H1 (cell line): ENCODE measurements around the gene CAPN10. TPM values are rescaled to one million over a fixed set of nuclear protein-coding genes. Genes with fewer than 3 reads are reported as not detected.
A peak's percentile ranks its signal among the peaks of the same experiment; 100 is the strongest.

Source experiments
- CTCF ChIA-PET: fragments of 300-600 bp; sonication (Branson Sonifier 250); formaldehyde crosslinking; loops from one replicate; lab custom pipeline; 2021; ENCODE audit not compliant: partially characterized antibody; lab: Charles Lee
- POLR2A ChIA-PET: fragments of 300-600 bp; sonication (Branson Sonifier 250); formaldehyde crosslinking; loops from one replicate; lab custom pipeline; 2021; ENCODE audit warnings: inconsistent platforms; ENCODE audit not compliant: partially characterized antibody; lab: Charles Lee
- DNase-seq, 2 experiments: peaks; one replicate each; pipeline versions ENCODE4 v3.0.0 to v3.0.0-alpha.2; 2010 to 2022; ENCODE audit warnings: low spot score in 2 of 2, low read depth in 1 of 2, mixed read lengths in 1 of 2
- FAIRE-seq: peaks from 2 replicates; lab custom pipeline; 2011; peaks lifted over from hg19 to GRCh38; lab: Jason Lieb, UNC
- H2AFZ ChIP-seq: 2 replicates; pipeline ENCODE4 v1.8.1; 2012; ENCODE audit warnings: low read length, inconsistent platforms
- H2AK5ac ChIP-seq: 2 replicates; pipeline ENCODE4 v1.6.1; 2013; ENCODE audit warnings: low read depth, low read length
- H2BK120ac ChIP-seq: replicated peaks from 2 replicates; pipeline ENCODE3; 2013; ENCODE audit warnings: low read depth, low read length, inconsistent platforms
- H2BK12ac ChIP-seq: 2 replicates; pipeline ENCODE4 v1.6.1; 2013; ENCODE audit warnings: low read depth, low read length
- H2BK15ac ChIP-seq: 2 replicates; pipeline ENCODE4 v1.6.1; 2013; ENCODE audit warnings: low read length
- H2BK20ac ChIP-seq: 2 replicates; pipeline ENCODE4 v1.6.1; 2013; ENCODE audit warnings: low read length
- H2BK5ac ChIP-seq: 2 replicates; pipeline ENCODE4 v1.6.1; 2013; ENCODE audit warnings: low read depth, low read length
- H3K14ac ChIP-seq: 2 replicates; pipeline ENCODE4 v1.6.1; 2013; ENCODE audit warnings: inconsistent platforms; ENCODE audit not compliant: insufficient read length
- H3K18ac ChIP-seq: 2 replicates; pipeline ENCODE4 v1.6.1; 2013; ENCODE audit warnings: low read length; ENCODE audit errors: extremely low read depth
- H3K23ac ChIP-seq: 2 replicates; pipeline ENCODE4 v1.6.1; 2013; ENCODE audit warnings: inconsistent platforms; ENCODE audit not compliant: insufficient read length
- H3K23me2 ChIP-seq: 2 replicates; pipeline ENCODE4 v1.6.1; 2013; ENCODE audit warnings: low read depth, low read length
- H3K27ac ChIP-seq: 2 replicates; pipeline ENCODE4 v1.6.1; 2011; ENCODE audit warnings: low read depth, low read length, inconsistent platforms
- H3K27me3 ChIP-seq, 4 experiments: replicated peaks in 1 of 4; 1 replicate in 1 of 4; 2 replicates in 3 of 4; pipeline versions ENCODE4 v1.6.1 to v1.8.1; 2011 to 2013; ENCODE audit warnings: low read length in 3 of 4, mild to moderate bottlenecking in 3 of 4, inconsistent platforms in 2 of 4, mixed read lengths in 2 of 4, moderate library complexity in 1 of 4; ENCODE audit not compliant: control insufficient read depth in 3 of 4, insufficient read depth in 3 of 4; ENCODE audit errors: extremely low read depth in 1 of 4
- H3K36me3 ChIP-seq, 4 experiments: 2 replicates each; pipeline versions ENCODE4 v1.6.1 to v1.8.1; 2011 to 2013; ENCODE audit warnings: mild to moderate bottlenecking in 4 of 4, low read length in 3 of 4, moderate library complexity in 2 of 4, control low read depth in 1 of 4, inconsistent platforms in 1 of 4; ENCODE audit not compliant: insufficient read depth in 4 of 4, control insufficient read depth in 2 of 4
- H3K4ac ChIP-seq: replicated peaks from 2 replicates; pipeline ENCODE3; 2013; ENCODE audit warnings: low read length, low read depth, mixed read lengths, inconsistent platforms; ENCODE audit not compliant: insufficient read length
- H3K4me1 ChIP-seq, 4 experiments: replicated peaks in 1 of 4; 1 replicate in 1 of 4; 2 replicates in 3 of 4; pipeline versions ENCODE4 v1.6.1 to v1.8.1; 2011 to 2013; ENCODE audit warnings: low read length in 3 of 4, inconsistent platforms in 2 of 4, mixed read lengths in 1 of 4; ENCODE audit not compliant: insufficient read depth in 4 of 4, control insufficient read depth in 3 of 4
- H3K4me2 ChIP-seq, 2 experiments: 2 replicates each; pipeline versions ENCODE4 v1.6.1 to v1.8.1; 2011 to 2013; ENCODE audit warnings: low read depth in 2 of 2, low read length in 2 of 2, control low read depth in 1 of 2, inconsistent platforms in 1 of 2, mild to moderate bottlenecking in 1 of 2; ENCODE audit not compliant: insufficient read depth in 1 of 2
- H3K4me3 ChIP-seq, 4 experiments: fragments of 200-600, 300-600 bp in 1 of 4; sonication (generic), shearing (Covaris generic), sonication (Bioruptor Twin) in 1 of 4; 2 replicates each; pipeline versions ENCODE4 v1.5.1 to v1.8.1; 2011 to 2016; ENCODE audit warnings: low read length in 4 of 4, low read depth in 3 of 4, control low read depth in 2 of 4, inconsistent platforms in 2 of 4, mild to moderate bottlenecking in 2 of 4, mixed read lengths in 1 of 4, moderate library complexity in 1 of 4; ENCODE audit not compliant: insufficient read depth in 2 of 4; ENCODE audit errors: extremely low read depth in 1 of 4
- H3K56ac ChIP-seq: replicated peaks from 2 replicates; pipeline ENCODE3; 2013; ENCODE audit warnings: low read depth, mild to moderate bottlenecking, mixed read lengths, low read length, inconsistent platforms; ENCODE audit not compliant: insufficient read length
- H3K79me1 ChIP-seq: 2 replicates; pipeline ENCODE4 v1.6.1; 2013; ENCODE audit warnings: low read depth, low read length, control low read depth
- H3K79me2 ChIP-seq, 2 experiments: 2 replicates each; pipeline versions ENCODE4 v1.6.1 to v1.8.1; 2012 to 2013; ENCODE audit warnings: low read length in 2 of 2, mild to moderate bottlenecking in 2 of 2, inconsistent platforms in 1 of 2; ENCODE audit not compliant: insufficient read depth in 2 of 2, control insufficient read depth in 1 of 2
- H3K9ac ChIP-seq, 4 experiments: replicated peaks in 1 of 4; 1 replicate in 1 of 4; 2 replicates in 3 of 4; pipeline versions ENCODE4 v1.6.1 to v1.8.1; 2011 to 2013; ENCODE audit warnings: low read depth in 3 of 4, low read length in 3 of 4, control low read depth in 2 of 4, mild to moderate bottlenecking in 2 of 4, moderate library complexity in 2 of 4, inconsistent platforms in 1 of 4; ENCODE audit errors: extremely low read depth in 1 of 4
- H3K9me3 ChIP-seq, 2 experiments: 2 replicates each; pipeline versions ENCODE4 v1.6.1 to v1.8.1; 2012 to 2013; ENCODE audit warnings: mild to moderate bottlenecking in 2 of 2, moderate library complexity in 2 of 2, control low read depth in 1 of 2, inconsistent platforms in 1 of 2, low read depth in 1 of 2, low read length in 1 of 2, mixed read lengths in 1 of 2; ENCODE audit not compliant: insufficient read depth in 2 of 2
- H4K20me1 ChIP-seq, 2 experiments: replicated peaks in 1 of 2; 2 replicates each; pipeline versions ENCODE3 to v1.8.1; 2011 to 2013; ENCODE audit warnings: inconsistent platforms in 2 of 2, low read length in 2 of 2, mild to moderate bottlenecking in 1 of 2; ENCODE audit not compliant: insufficient read depth in 2 of 2, control insufficient read depth in 1 of 2
- H4K5ac ChIP-seq: 2 replicates; pipeline ENCODE4 v1.6.1; 2013; ENCODE audit warnings: low read length, low read depth, mixed read lengths, inconsistent platforms; ENCODE audit not compliant: insufficient read length
- H4K8ac ChIP-seq: 2 replicates; pipeline ENCODE4 v1.8.0; 2013; ENCODE audit warnings: mild to moderate bottlenecking, moderate library complexity, low read length, inconsistent platforms; ENCODE audit not compliant: insufficient read depth; ENCODE audit errors: extremely low read depth
- H4K91ac ChIP-seq: replicated peaks from 2 replicates; pipeline ENCODE3; 2013; ENCODE audit warnings: low read length, mixed read lengths, inconsistent platforms; ENCODE audit not compliant: insufficient read length
- RFX5 ChIP-seq: IDR thresholded peaks from 2 replicates; pipeline ENCODE4 v1.6.1; 2011; ENCODE audit warnings: low read depth, low read length, improper control_type of control experiment, borderline replicate concordance
- RXRA ChIP-seq: IDR thresholded peaks from 2 replicates; pipeline ENCODE4 v1.6.1; 2011; ENCODE audit warnings: low read depth, mild to moderate bottlenecking, low read length, moderate library complexity; ENCODE audit not compliant: insufficient read depth
- TEAD4 ChIP-seq: IDR thresholded peaks from 2 replicates; pipeline ENCODE4 v1.6.1; 2012; ENCODE audit warnings: low read depth, low read length, inconsistent platforms, mixed read lengths
- WGBS, 2 experiments: shearing (Covaris generic) in 1 of 2; methylation state at CpG; one replicate each; pipeline versions ENCODE4 v1.1.6 to v1.1.7; 2013 to 2015; ENCODE audit warnings: low lambda C conversion rate in 2 of 2, mixed read lengths in 2 of 2, inconsistent platforms in 1 of 2, low coverage in 1 of 2, missing lambda C conversion rate in 1 of 2; ENCODE audit not compliant: insufficient replicate concordance in 2 of 2, insufficient coverage in 1 of 2, insufficient read length in 1 of 2; ENCODE audit errors: extremely low coverage in 1 of 2, missing lambda C conversion rate in 1 of 2; 5-methylcytosine and 5-hydroxymethylcytosine counted together
- polyA plus RNA-seq, 7 experiments: library from polyadenylated mRNA; depleted of rRNA in 3 of 7; stranded (reverse) in 5 of 7; unstranded in 2 of 7; fragments of >200 nt in 5 of 7; fragments of 200-250 nt in 2 of 7; gene quantifications; 1 replicate in 5 of 7; 2 replicates in 1 of 7; 4 replicates in 1 of 7; pipeline versions ENCODE4 v1.2.1 to v1.2.3, GENCODE V29; 2011 to 2013; ENCODE audit warnings: missing spikeins in 2 of 7, mixed read lengths in 2 of 7
- total RNA-seq: library from RNA; stranded (reverse); fragmentation: NEBNext Ultra II Directional; extraction: Animal tissue kit (Norgen Biotek cat#: 25700); gene quantifications from 2 replicates; pipeline ENCODE4 v1.2.1, GENCODE V29; 2021

CAPN10 gene
- total and polyA plus RNA-seq, 2 of the 8 experiments (the other 6 are each of a cell fraction or from before 2014, with no cell fraction given): 30.7 to 39.8 TPM

DNA sequence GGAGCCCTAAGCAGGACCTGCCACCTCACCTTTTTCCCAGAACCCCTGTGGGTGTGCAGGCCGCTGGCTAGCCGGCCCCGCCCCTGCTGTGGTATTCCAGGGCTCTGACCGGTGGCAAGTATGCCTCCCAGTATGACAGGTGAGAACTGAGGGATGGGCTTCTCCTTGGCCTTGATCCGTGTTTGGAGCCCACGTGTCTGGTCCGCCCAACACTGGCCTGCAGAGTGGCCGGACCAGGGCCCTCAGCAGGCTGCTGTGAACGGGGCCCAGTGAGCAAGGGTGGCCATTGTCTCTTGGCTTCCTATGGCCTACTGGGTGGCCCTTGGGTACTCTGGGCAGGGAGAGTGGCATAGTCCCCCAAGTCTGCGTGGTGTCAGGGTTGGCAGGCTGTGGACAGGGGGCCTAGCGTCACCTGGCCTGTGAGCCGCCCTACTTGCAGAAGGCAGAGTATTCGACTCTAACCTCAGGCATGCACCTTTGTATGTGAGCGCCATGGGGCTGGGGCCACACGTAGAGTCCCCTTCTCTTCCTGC lies 16.5 kb upstream of the CAPN10 start:
- Histone ChIP-seq H3K4ac (no peak overlapping the region), H3K18ac (no peak overlapping the region), H3K36me3 (no peaks in the 10 kb centered on the region), H2AFZ (no peak overlapping the region), H3K27me3 (peaks cover 18 to 34% (median 30%) of the 10 kb centered on the region in 4 experiments), H2BK12ac (no peak overlapping the region), H2BK120ac (no peak overlapping the region), H3K23me2 (peaks cover 10% of the 10 kb centered on the region; the same call in 1 of the 2 replicates), H3K4me3 (no peak overlapping the region), H3K79me1 (no peaks in the 10 kb centered on the region), H3K27ac (no peak overlapping the region), H3K56ac (no peak overlapping the region), H4K8ac (0 out of 2 replicates have a peak overlapping the region, but pooled peaks have one; percentile 51), H3K4me2 (no peak overlapping the region; a peak in 1 of 4 replicates), H3K9ac (no peak overlapping the region), H4K91ac (no peak overlapping the region), H3K79me2 (no peaks in the 10 kb centered on the region), H3K14ac (no peak overlapping the region), H3K23ac (no peak overlapping the region), H4K20me1 (peaks cover 3 to 20% of the 10 kb centered on the region in 2 experiments), H2BK15ac (no peak overlapping the region), H3K9me3 (no peaks in the 10 kb centered on the region), H4K5ac (no peak overlapping the region), H2BK5ac (no peak overlapping the region), H2BK20ac (no peak overlapping the region), H2AK5ac (no peak overlapping the region), H3K4me1 (peaks cover 0 to 29% (median 21%) of the 10 kb centered on the region in 4 experiments; a peak in 6 of 7 replicates)
- ChIA-PET CTCF (interaction anchor here (1.6 to 1.9 kb wide), 3 partner anchors 10 to 15 kb away, joined by 4 to 8 read pairs (median 4); no protein-coding TSS in a partner anchor), POLR2A (interaction anchor here (1.4 to 2.5 kb wide), 2 partner anchors 16 to 30 kb away, joined by 3 to 6 read pairs; partner anchors contain the start of gene CAPN10)
- WGBS, 2 experiments: 90% methylated on average over 11 of the region's 15 CpGs; no CpG with 5 or more reads in 1 of the 2 experiments
- no peak for TF ChIP-seq RFX5
- no peak for TF ChIP-seq RXRA
- TF ChIP-seq TEAD4: no peak
- FAIRE-seq (no peak), DNase-seq (peak in 1 of 2 experiments; percentile 40)
